Heart left ventricle (tissue), 13 donors: Measurements from ENCODE around the gene DDX51.

Experiments used
- CTCF ChIP-seq, 12 donors: fragments of 200-600 bp; sonication (generic) in 4 of 12; IDR thresholded peaks; one replicate each; pipeline versions ENCODE4 v1.5.0 to v1.8.0; 2018 to 2022; ENCODE audit warnings: antibody characterized with exemption in 12 of 12, mild to moderate bottlenecking in 5 of 12
- POLR2A ChIP-seq, 2 donors: fragments of 450-650 bp; IDR thresholded peaks; one replicate each; pipeline ENCODE4 v1.6.1; 2017; ENCODE audit warnings: antibody characterized with exemption in 2 of 2, mild to moderate bottlenecking in 2 of 2, moderate library complexity in 2 of 2
- donor health status: ischemic (EF 13 %, LVEDD 7.1; RV severe dilation, severe dysfunction).
- donor health status: DM: no; HTN: yes; CAD: no.
- donor health status: DM: no; HTN: no; CAD: no.
- donor health status: ischemic (EF 25% LVEDD 6.9; RV normal size, moderate dysfunction).
- donor health status: ischemic (EF 25% LVEDD 5.7; RV mildly dilated, moderate dysfunction).
- donor health status: ischemic (EF 35%, LVEDD 5.7; RV mildly dilated, moderate dysfunction).
- donor health status: nonischemic (EF 11% LVEDD 7.7; RV severe dilation, severe dysfunction).
- donor health status: DM: yes; HTN: yes; CAD: no.
- donor health status: PGD.
- donor health status: ischemic (EF 29% LVEDD 5.4; RV normal size, mild dysfunction).
- donor health status: nonischemic (EF 23%, LVEDD 6.1; RV moderate dilation, normal function).

GRCh38 chr12:132109741-132110140 lies 34.4 kb downstream of the DDX51 start:
- no peak for TF ChIP-seq CTCF (IDR thresholded peaks at IDR 0.05)
- TF ChIP-seq POLR2A (IDR thresholded peaks at IDR 0.05) = no peak
